Sigmoid colon (tissue), 4 donors: Measurements from ENCODE around the gene RAD17.

ENCODE experiments used
- CTCF ChIP-seq, 4 experiments: fragments of 450-650 bp in 3 of 4; fragments of 200-600 bp in 1 of 4; IDR thresholded peaks; one replicate each; pipeline ENCODE4 v1.5.1; 2016 to 2019; ENCODE audit warnings: antibody characterized with exemption in 4 of 4, mild to moderate bottlenecking in 3 of 4, moderate library complexity in 2 of 4
- EP300 ChIP-seq, 4 donors: sonication (generic); formaldehyde crosslinking; IDR thresholded peaks; one replicate each; pipeline ENCODE4 v1.6.1; 2017; ENCODE audit warnings: antibody characterized with exemption in 4 of 4
- POLR2A ChIP-seq, 2 donors: fragments of 450-650 bp; IDR thresholded peaks; one replicate each; pipeline ENCODE4 v1.6.1; 2016; ENCODE audit warnings: antibody characterized with exemption in 2 of 2, mild to moderate bottlenecking in 2 of 2, moderate library complexity in 2 of 2
- POLR2AphosphoS5 ChIP-seq, 4 donors: sonication (generic); formaldehyde crosslinking; IDR thresholded peaks; one replicate each; pipeline ENCODE4 v1.6.1; 2017; ENCODE audit warnings: antibody characterized with exemption in 4 of 4

- TF ChIP-seq CTCF (IDR thresholded peaks at IDR 0.05) = no peak
- TF ChIP-seq EP300 (IDR thresholded peaks at IDR 0.05) = no peak
- TF ChIP-seq POLR2A (IDR thresholded peaks at IDR 0.05) = no peak
- TF ChIP-seq POLR2AphosphoS5 (IDR thresholded peaks at IDR 0.05) = no peak
Measured at GRCh38 chr5:69374911-69375446, 5.4 kb downstream of the RAD17 start.
